HL-60 (cell line): ENCODE measurements around the gene SLC28A1.
"Not testable (repeated sequence)": the region's sequence is repeated elsewhere in the genome, so short reads cannot be mapped to it uniquely, and the experiment has no call there.

Experiments
- DNase-seq, 2 experiments: peaks; one replicate each; pipeline ENCODE4 v3.0.0-alpha.2; 2010 to 2020; ENCODE audit warnings: low read depth in 1 of 2, low spot score in 1 of 2
- H3K27ac ChIP-seq: fragments of 250-450 bp; sonication (Bioruptor Pico); replicated peaks from 2 replicates; pipeline ENCODE4 v1.5.1; 2020; ENCODE audit warnings: mild to moderate bottlenecking, moderate library complexity
- H3K27me3 ChIP-seq: fragments of 250-450 bp; sonication (Bioruptor Pico); 2 replicates; pipeline ENCODE4 v1.5.1; 2021; ENCODE audit warnings: mild to moderate bottlenecking, moderate library complexity; ENCODE audit not compliant: insufficient read depth, poor library complexity, severe bottlenecking
- H3K4me3 ChIP-seq: replicated peaks from 2 replicates; pipeline ENCODE4 v1.5.1; 2011; ENCODE audit warnings: mild to moderate bottlenecking, control low read depth, low read length; ENCODE audit not compliant: insufficient read depth
- CTCF ChIP-seq: IDR thresholded peaks from one replicate; pipeline ENCODE4 v1.5.1; 2011; ENCODE audit warnings: low read length, control low read depth, inconsistent platforms; ENCODE audit not compliant: insufficient read depth
- GABPA ChIP-seq: IDR thresholded peaks from 2 replicates; pipeline ENCODE4 v1.6.1; 2012; ENCODE audit warnings: low read depth
- POLR2AphosphoS5 ChIP-seq: IDR thresholded peaks from 2 replicates; pipeline ENCODE4 v1.6.1; 2012; ENCODE audit warnings: low read depth
- REST ChIP-seq: IDR thresholded peaks from 2 replicates; pipeline ENCODE4 v1.6.1; 2012; ENCODE audit warnings: low read depth; ENCODE audit not compliant: insufficient replicate concordance
- SPI1 ChIP-seq: IDR thresholded peaks from 2 replicates; pipeline ENCODE4 v1.6.1; 2012; ENCODE audit warnings: low read depth, mild to moderate bottlenecking, borderline replicate concordance

SLC28A1 gene

GRCh38 chr15:84874981-84875699 is 9.3 kb upstream of the SLC28A1 start:
- no peak overlapping the region for H3K4me3 ChIP-seq
- no peaks in the 10 kb centered on the region for H3K27me3 ChIP-seq
- TF ChIP-seq REST, result no peak
- no peak for TF ChIP-seq POLR2AphosphoS5
- TF ChIP-seq CTCF, result no peak
- TF ChIP-seq GABPA, result no peak
- no peak for TF ChIP-seq SPI1
- H3K27ac ChIP-seq, result no peak overlapping the region
- no peak for DNase-seq

- TF ChIP-seq SPI1, result no peak
- TF ChIP-seq CTCF, result no peak
- TF ChIP-seq REST, result no peak
- TF ChIP-seq POLR2AphosphoS5, result no peak
- no peak for TF ChIP-seq GABPA
- DNase-seq, result no peak
- Histone ChIP-seq H3K27ac (no peak overlapping the region), H3K4me3 (no peak overlapping the region), H3K27me3 (no peaks in the 10 kb centered on the region)
Observed at GRCh38 chr15:84876269-84876668, 8.2 kb upstream of the SLC28A1 start.

GRCh38 chr15:84877701-84878100 is 6.8 kb upstream of the SLC28A1 start:
- H3K4me3 ChIP-seq, H3K27ac ChIP-seq, DNase-seq, H3K27me3 ChIP-seq: not testable (repeated sequence)

GRCh38 chr15:84878504-84878903 is 6.0 kb upstream of the SLC28A1 start:
- no peak overlapping the region for H3K4me3 ChIP-seq
- peak; percentile 64 for TF ChIP-seq CTCF
- TF ChIP-seq SPI1, result peak; percentile 5; the same call in 1 of the 2 replicates
- TF ChIP-seq GABPA, result no peak
- no peaks in the 10 kb centered on the region for H3K27me3 ChIP-seq
- peak in 1 of 2 experiments; percentile 75 for DNase-seq
- H3K27ac ChIP-seq, result no peak overlapping the region
